SKM-1 (cell line): Measurements from ENCODE around the gene PCBP1.
A peak's percentile ranks its signal among the peaks of the same experiment; 100 is the strongest.
"Not testable (repeated sequence)": the region's sequence is repeated elsewhere in the genome, so short reads cannot be mapped to it uniquely, and the experiment has no call there.

ENCODE experiments used
- DNase-seq: peaks from one replicate; lab custom pipeline; 2025; ENCODE audit not compliant: unreplicated experiment; lab: John Stamatoyannopoulos, UW

PCBP1 gene

GRCh38 chr2:70080610-70081200 is 6.6 kb upstream of the PCBP1 start:
- no peak for DNase-seq

DNA sequence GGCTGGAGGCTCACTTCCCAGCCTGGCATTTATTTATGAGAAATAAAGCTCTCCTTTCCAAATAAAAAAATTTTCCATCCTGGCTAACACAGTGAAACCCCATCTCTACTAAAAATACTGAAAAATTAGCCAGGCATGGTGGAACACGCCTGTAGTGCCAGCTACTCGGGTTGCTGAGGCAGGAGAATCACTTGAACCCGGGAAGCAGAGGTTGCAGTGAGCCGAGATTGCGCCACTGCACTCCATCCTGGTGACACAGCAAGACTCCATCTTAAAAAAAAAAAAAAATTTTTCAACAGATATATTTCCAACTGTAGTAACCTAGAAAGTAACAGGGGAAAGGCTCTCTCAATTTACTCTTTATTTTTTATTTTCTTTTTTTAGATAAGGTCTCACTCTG is 6.1 kb upstream of the PCBP1 start:
- DNase-seq: no peak

- DNase-seq: no peak
These were observed 3.7 kb upstream of the PCBP1 start for GRCh38 chr2:70083344-70084156.

- no peak for DNase-seq
These were observed 2.1 kb upstream of the PCBP1 start for GRCh38 chr2:70084973-70085710.

DNA sequence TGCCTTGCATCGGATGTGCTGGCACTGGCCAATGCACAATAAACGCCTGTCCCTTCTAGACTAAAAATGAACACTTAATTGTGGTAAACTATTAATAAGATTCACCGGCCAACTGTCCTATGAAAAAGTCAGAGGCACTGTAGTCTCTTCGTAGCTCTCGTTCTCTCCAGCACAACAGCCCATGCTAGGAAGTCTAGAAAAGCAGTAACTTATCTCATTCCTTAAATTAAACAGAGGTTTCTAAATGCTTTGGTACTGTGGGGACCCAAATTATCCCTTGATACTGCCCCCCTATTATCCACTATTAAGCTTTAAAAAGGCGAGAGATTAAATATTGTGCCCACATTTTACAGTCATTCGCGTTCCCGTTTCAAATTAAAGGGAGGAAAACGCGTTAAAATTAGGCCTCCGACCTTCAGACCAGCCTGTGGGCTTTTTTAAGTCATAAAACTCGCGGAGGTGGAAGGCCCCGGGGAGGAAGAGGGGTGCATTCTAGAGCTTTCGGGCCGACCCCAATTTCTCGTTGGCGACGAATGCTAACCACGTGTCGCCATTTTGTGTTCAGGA is 1.5 kb upstream of the PCBP1 start:
- no peak for DNase-seq

DNA sequence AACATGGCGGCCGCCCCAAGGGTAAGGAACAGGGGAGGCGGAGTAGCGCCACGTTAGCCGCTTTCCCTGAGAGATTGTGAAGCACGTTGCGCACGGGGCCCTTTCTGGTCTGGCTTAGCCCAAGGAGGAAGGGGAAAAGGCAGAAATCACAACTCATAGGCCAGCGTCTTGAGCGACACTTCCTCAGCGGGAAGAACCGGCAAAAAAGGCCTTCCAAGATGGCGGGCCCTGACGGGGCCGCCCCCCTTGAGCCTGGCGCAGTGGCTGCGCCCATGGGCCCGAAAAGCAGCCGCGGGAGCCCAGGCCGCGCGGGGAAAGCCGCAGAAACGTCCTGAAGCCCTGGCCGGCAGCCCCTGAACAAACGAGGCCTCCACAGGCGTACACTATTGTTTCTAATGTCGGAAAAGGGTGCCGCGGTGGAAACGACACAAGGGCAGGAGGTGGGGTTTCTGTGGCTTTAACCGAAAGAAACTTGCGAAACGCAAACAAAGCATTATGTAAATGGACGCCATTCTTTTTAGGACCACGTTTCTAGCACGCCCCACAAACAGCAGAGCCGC is 919 bp upstream of the PCBP1 start:
- peak; percentile 77 for DNase-seq

DNA sequence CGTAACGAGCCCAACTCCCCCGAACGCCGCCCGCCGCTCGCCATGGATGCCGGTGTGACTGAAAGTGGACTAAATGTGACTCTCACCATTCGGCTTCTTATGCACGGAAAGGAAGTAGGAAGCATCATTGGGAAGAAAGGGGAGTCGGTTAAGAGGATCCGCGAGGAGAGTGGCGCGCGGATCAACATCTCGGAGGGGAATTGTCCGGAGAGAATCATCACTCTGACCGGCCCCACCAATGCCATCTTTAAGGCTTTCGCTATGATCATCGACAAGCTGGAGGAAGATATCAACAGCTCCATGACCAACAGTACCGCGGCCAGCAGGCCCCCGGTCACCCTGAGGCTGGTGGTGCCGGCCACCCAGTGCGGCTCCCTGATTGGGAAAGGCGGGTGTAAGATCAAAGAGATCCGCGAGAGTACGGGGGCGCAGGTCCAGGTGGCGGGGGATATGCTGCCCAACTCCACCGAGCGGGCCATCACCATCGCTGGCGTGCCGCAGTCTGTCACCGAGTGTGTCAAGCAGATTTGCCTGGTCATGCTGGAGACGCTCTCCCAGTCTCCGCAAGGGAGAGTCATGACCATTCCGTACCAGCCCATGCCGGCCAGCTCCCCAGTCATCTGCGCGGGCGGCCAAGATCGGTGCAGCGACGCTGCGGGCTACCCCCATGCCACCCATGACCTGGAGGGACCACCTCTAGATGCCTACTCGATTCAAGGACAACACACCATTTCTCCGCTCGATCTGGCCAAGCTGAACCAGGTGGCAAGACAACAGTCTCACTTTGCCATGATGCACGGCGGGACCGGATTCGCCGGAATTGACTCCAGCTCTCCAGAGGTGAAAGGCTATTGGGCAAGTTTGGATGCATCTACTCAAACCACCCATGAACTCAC is 673 bp downstream of the PCBP1 start:
- DNase-seq: no peak

GRCh38 chr2:70088598-70089219 is 1.4 kb downstream of the PCBP1 start:
- DNase-seq: no peak

DNA sequence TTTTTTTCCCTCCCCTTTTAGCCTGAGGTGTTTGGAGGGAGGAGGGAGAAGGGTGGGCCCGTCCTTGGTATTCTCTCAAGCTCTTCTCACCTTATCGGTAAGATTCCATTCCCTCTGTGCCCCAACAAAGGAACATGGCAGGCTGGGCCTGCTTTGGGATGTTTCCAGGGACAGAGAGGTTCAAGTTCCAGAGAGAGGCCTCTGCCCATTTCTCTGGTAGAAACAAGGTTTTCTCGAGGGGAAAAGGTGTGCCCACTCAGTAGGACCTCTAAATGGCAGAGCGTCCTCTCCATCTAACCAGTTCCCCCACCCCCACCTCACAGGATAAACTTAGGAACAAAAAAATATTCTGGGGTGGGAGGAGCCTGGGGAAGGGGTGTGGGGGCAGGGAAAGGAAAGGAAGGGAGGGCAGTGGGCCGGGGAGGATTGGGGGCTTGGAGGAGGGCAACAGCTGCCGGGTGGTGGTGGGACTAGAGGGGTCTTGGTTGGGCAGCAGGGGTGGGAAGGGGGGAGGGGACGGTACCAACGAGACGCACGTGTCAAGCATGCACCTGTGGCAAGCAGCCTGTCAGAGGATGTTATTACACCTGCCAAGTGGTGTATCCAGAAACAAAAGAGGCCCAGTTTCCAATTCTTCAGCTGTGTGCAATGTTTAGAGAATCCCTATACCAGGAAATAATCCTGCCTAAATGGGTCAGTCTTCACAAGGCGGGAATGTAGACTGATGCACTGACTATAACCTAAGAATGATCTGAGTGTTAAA is 2.1 kb downstream of the PCBP1 start:
- DNase-seq: no peak

DNA sequence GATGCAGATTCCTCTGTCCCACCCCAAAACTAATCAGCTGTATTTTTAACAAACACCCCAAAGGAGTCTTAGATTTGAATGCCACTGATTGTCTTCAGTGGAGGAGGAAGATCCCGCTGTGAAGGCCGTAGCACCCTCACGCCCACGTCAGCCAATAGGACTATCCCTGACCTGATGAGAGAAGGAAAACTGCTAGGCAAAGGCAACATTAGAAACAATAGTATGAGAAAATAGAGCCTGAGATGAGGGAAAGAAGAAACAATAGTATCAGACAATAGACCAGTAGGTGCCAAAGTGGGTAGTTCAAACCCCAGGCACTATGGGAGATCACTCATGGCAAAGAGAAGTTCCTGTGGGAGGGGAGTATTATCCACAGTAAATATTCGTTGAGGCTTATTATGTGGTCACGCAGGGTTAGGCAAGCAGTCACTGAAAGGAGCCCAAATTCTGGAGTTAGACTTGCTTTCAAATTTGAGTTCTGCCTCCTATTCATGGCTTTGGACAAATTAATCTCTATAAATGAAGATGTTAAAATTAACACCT is 2.8 kb downstream of the PCBP1 start:
- no peak for DNase-seq

- DNase-seq: no peak
These were observed 3.5 kb downstream of the PCBP1 start for GRCh38 chr2:70090706-70091334.

GRCh38 chr2:70091364-70091763 is 4.1 kb downstream of the PCBP1 start:
- DNase-seq: no peak

GRCh38 chr2:70091816-70092215 is 4.5 kb downstream of the PCBP1 start:
- DNase-seq: no peak

DNA sequence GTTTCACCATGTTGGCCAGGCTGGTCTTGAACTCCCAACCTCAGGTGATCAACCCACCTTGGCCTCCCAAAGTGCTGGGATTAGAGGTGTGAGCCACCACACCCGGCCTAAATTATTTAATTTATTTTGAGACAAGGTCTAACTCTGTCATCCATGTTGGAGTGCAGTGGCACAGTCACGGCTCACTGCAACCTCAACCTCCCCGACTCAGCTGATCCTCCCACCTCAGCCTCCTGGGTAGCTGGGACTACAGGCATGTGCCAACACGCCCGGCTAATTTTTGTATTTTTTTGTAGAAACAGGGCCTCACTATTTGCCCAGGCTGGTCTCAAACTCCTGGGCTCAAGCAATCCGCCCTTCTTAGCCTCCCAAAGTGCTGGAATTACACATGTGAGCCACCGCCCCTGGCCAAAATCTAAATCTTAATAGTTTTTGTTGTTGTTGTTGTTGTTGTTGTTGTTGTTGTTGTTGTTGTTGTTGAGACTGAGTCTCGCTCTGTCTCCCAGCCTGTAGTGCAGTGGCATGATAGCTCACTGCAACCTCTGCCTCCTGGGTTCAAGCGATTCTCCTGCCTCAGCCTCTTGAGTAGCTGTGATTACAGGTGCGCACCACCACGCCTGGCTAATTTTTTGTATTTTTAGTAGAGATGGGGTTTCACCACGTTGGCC is 5.4 kb downstream of the PCBP1 start:
- DNase-seq: not testable (repeated sequence)

- DNase-seq: no peak
These were observed 7.1 kb downstream of the PCBP1 start for GRCh38 chr2:70094171-70094977.

DNA sequence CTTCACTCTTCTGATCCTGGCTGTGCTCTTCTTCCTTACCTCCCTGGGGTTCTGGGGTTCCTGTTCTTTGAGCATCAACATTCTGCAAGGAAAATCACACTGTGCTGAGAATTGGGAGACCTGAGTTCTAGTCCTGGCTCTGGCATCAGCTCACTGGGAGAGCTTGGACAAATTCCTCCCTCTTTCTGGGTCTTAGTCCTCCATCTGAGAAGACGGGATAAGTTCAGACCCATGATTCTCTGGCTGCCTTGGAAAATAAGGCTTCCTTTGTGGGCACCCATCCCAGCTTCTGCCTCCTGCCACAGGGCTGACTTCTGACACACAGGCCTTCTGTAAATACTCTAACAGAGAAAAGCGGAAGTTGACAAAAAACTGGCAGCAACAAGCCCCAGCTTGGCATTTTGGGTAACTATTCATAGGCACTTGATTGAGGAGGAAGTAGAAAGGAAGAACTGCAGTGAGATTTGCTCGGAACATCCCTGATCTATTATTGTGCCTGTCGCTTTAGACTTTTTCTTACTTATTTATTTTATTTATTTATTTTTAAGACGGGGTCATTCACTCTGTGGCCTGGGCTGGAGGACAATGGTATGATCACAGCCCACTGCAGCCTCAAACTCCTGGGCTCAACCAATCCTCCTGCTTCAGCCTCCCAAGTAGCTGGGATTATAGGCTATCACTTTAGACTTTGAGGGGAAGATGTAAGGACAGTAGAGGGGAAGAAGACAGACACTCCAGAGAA is 7.9 kb downstream of the PCBP1 start:
- peak; percentile 95 for DNase-seq
